Adipose tissue (tissue), 3 donors: ENCODE measurements around the gene DCAF8L1. TPM values are rescaled to one million over a fixed set of nuclear protein-coding genes. Genes with fewer than 3 reads are reported as not detected.
"Not testable (repeated sequence)": the region's sequence is repeated elsewhere in the genome, so short reads cannot be mapped to it uniquely, and the experiment has no call there.

ENCODE experiments used
- H3K27ac ChIP-seq: one replicate; pipeline ENCODE4 v1.5.1; 2013; ENCODE audit warnings: low read depth, low read length
- WGBS, 3 donors: extraction: QIAGEN DNeasy Blood & Tissue Kit; methylation state at CpG; one replicate each; pipeline ENCODE4 v1.1.7; 2013; 5-methylcytosine and 5-hydroxymethylcytosine counted together
- polyA plus RNA-seq, 3 donors: library from polyadenylated mRNA; stranded (reverse); fragments of 200-250 nt; gene quantifications; one replicate each; pipeline ENCODE4 v1.2.3, GENCODE V29; 2013
- donor health status: healthy with polysubstance abuse.
- donor health status: Bipolar disorder and iron deficiency.
- donor health status: healthy.

DCAF8L1 gene
- polyA plus RNA-seq = not detected

DNA sequence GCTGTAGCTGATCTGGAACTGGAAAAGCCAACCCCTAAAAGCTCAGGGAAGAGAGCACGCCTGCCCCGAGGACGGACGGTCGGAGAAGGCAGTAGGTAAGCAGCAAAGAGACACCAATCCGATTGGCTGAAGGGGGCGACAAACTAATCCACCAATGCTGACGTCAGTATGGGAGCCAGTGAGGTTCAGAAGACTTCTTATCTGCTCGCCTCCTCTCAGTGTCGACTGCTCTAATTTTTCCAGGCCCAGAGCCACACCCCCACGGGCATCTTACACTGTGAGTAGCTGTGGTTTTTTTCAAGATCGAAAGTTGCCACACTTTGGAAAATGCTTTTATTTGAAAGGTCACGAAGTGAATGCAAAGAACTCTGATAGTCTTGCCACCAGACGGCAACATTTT lies at the start of gene DCAF8L1:
Gene DCAF8L1 (minus strand): TSS at position 101 of the 400 bp plus-strand sequence. CDS start 115 bp downstream, outside the sequence.
- H3K27ac ChIP-seq = no peak within 1 kb of the TSS
- WGBS, 3 donors = 84 to 93% (median 92%) methylated on average over 14 of the region's 14 CpGs

DNA sequence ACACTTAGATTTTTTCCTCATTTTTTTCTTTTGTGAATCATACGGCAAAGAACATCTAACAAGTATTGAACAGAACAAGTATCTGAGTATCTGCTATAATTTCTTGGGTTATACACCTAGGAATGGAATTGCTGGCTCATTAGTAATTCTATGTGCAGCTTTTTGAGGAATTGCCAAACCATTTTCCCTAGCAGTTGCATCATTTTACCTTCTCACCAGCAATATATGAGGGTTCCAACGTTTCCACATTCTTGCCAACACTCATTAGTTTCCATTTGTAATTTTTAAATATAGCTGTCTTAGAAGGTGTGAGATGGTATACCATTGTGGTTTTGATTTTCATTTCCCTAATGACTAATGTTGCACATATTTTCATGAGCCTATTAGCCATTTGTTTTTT lies 41.1 kb upstream of the DCAF8L1 start:
- H3K27ac ChIP-seq = no peak overlapping the region
- WGBS, 3 donors = 58 to 75% (median 69%) methylated on average over 2 of the region's 2 CpGs

DNA sequence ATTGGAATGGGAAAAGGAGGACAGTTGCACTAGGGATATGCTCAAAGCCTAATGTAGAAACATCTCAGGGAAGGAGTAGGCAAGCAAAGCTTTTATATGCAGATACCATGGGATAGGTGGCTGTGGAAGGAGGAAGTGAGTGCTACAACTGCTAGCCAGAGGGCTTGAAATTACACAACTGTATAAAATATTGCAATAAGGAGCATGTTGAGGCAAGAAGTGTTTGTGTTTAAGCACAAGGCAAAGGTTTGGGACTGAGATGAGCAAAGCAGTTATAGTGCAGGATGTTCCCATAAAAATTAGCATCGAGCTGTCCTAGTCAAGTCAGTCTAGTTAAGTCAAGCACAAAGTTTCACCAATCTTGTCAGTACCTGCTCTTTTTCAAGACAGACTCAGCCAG lies 35.6 kb upstream of the DCAF8L1 start:
- 55 to 92% (median 59%) methylated on average over 1 of the region's 1 CpG for WGBS, 3 donors
- no peak overlapping the region for H3K27ac ChIP-seq

DNA sequence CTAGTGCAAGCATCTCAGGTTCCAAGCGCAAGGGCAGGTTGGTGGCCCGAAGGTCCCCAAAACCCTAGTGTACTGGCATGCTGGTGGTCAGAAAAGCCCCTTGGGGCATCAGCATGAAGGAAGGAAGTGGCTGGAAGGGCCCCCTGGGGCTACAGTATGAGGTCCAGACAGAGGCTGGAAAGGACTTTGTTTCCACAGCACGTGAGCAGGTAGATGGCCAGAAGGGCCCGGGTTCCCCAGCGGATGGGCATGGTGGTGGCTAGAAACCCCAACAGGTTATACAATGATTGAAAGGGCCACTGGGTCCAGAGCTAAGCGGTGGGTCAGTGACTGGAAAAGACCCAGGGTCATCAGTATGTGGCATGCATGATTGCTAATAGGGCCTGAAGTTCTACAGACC lies 34.7 kb upstream of the DCAF8L1 start:
- WGBS, 3 donors = 87 to 98% (median 97%) methylated on average over 6 of the region's 6 CpGs
- no peak overlapping the region for H3K27ac ChIP-seq

DNA sequence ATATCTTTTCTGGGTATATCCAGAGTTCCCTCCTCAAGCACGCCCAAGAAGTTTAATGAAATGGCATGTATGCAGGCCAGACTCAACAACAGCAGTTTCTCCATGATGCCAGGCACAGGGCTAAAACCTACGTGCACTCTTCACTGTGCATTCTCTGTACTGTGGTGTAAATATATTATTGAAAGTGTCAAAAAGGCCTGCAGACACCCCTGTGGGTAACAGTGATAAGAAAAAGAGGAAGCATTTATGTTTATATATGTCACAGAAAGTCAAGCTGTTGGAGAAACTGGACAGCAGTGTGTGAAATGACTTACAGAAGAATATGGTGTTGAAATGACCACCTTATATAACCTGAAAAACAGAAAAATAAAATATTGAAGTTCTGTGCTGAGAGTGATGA lies 29.6 kb upstream of the DCAF8L1 start:
- H3K27ac ChIP-seq = no peak overlapping the region
- 41 to 75% (median 48%) methylated on average over 2 of the region's 2 CpGs for WGBS, 3 donors

DNA sequence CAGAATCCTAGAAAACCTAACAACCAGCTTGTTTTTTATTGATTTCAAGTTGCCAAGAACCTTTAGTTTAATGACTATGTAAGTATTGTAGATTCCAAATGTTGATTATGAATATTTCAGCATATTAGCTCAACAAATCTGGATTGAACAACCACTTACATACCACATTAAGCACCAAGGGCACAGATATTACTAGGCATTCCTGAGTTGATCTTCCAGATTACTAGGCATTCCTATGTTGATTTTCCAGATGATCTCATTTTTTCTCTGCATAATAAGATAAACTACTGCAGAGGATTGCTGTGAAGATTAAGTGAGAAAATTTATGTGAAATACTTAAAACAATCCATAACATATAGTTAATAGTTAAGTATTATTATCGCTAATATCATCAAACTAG lies 17.4 kb upstream of the DCAF8L1 start:
- WGBS, 3 donors = 94 to 95% (median 94%) methylated on average over 1 of the region's 1 CpG
- no peak overlapping the region for H3K27ac ChIP-seq

DNA sequence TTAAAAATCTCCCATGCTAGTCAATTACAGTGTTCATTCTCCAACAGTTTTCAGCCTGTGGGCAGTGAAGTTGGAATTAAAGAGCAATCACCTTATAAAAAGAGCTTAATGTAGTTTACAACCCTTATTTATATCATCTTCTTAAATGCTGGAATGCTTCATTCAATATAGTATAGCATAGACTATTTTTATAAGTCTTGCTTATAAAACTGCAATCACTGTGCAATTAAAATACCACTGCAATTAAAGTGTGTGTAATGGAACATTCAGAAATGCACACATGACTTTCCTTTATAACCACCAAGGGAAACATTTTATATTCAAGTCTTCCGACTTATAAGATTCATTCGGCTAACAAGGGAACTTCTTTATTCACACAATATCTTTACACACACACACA lies 16.4 kb upstream of the DCAF8L1 start:
- no peak overlapping the region for H3K27ac ChIP-seq
- 87 to 91% (median 90%) methylated on average over 2 of the region's 2 CpGs for WGBS, 3 donors

DNA sequence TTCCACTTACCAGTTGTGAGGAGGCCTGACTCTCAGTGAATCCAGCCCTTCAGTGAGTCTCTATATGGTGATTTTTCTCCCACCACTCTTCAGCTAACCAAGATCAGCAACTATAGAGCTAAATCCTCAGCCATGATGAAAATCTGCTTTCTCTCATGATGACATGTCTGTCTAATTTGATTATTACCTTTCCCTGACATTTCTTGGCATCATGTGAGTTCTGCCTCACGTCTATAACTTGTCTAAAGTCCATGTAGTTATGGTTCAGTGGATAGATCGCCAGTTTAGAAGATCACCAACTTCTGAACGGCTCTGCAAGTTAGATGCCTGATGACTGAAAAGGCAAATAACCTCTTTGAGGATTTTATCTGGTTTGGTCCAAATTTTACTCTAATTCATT lies 14.9 kb upstream of the DCAF8L1 start:
- 57 to 98% (median 86%) methylated on average over 3 of the region's 3 CpGs for WGBS, 3 donors
- H3K27ac ChIP-seq = no peak overlapping the region

DNA sequence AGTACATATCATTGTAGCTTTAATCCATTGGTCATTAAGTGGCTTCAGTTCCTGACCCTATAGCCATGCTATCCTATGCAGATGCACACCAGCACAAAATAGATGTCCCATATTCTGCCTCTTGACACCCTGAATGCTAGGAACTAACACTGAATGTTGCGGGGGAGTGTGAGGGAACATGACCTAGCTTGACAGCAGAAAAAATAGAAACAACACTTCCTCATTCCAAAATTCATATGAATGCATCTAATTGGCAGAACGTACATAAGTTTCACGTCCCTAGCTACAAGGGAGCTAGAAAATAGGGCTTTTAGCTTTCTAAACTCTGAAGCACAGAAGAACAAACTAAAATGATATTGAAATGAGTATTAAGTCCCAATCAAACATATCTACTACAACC lies 14.4 kb upstream of the DCAF8L1 start:
- no peak overlapping the region for H3K27ac ChIP-seq
- 70% methylated on average over 3 of the region's 3 CpGs for WGBS, 3 donors

DNA sequence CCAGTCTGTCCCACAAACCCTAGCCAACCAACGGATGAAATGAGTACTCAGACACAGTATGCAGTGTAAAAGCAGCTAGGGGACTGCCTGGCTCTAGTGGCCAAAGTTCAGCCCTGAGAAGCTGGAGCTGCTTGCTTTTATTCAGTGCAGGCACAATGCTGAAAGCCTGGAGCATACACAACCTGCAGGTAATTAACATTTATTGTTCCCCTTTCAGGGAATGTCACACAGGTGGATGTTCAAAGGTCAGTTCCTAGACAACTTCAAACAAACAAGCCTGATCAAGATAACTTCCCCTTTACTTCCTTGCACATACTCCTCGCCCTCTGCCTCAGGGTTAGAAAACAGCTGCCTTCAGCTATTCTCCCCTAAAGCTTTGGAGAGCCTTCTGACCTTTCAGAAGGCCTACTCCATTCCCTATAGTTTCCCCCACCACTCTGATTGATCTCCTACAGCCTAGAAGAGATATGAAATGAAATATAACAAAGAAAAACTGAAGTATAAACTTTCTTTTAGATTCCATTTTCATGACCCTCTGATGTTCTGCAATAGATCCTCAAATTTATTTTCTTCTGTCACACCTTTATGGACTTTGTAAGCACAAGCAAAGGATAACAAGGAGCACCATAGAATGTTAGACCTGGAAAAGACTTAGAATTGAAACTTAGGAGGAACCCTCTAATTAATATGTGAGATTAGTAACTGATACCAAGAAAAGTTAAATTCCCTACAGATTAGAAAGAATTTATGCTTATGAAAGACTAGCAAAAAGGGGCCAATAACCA lies 6.8 kb upstream of the DCAF8L1 start:
- WGBS, 3 donors = 9 to 55% (median 24%) methylated on average over 2 of the region's 2 CpGs
- H3K27ac ChIP-seq = no peak overlapping the region

DNA sequence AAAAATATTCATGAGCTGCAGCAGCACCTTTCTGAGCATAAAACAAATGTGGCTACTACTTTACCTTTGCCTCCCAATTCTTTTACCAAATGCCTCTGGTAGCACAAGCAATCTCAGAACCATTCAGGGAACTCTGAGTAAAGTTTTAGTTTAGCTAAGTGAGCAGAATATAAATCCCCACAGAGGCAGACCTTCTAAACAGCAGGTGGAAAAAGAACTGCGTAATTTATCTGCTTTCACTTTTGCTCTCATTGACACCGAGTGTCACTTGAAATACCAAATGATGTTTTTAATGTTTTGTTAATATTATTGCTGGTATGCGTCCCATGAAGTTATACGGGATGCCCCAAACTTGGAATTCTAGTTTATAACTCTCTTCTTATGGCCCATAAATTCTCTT lies 4.3 kb downstream of the DCAF8L1 start:
- not testable (repeated sequence) for H3K27ac ChIP-seq
- WGBS, 3 donors = 87 to 90% (median 88%) methylated on average over 4 of the region's 4 CpGs

DNA sequence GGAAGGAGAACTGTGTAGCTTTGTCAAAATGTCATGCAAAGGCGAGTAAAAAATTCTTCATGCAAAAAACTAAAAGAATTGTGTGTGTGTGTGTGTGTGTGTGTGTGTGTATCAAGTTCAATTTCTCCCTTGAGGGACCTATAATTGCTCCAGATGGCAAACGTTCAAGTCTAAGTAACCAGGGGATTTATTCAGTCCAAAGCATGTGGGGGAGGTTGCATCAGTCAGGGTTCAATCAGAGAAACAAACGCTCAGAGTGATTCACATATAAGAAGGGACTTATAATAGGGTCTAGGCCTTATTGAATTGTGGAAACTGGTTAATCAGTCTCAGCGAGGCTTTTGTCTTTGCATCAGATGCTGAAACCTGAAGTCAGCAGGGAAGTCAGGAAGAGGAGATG lies 5.0 kb downstream of the DCAF8L1 start:
- no peak overlapping the region for H3K27ac ChIP-seq
- 44 to 54% (median 52%) methylated on average over 4 of the region's 4 CpGs for WGBS, 3 donors

DNA sequence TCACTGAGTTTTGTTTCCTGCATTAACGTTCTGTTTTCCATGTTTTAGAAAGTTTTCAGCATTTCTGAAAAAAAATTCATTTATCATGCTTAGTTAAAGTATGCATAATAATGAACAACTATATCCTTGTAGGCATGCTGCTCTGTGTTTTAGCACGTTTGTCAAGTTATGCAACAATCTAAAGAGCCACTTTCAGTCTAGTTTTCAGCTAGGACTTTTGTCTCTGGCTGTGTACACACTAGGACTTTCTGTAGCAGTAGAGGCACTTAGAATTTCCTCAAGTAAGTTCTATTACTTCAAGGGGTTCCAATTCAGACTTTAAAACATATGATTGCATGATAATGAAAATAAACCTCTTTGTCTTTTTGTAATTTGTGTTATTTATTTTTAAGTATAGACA lies 12.4 kb downstream of the DCAF8L1 start:
- 33 to 47% (median 41%) methylated on average over 2 of the region's 2 CpGs for WGBS, 3 donors
- no peak overlapping the region for H3K27ac ChIP-seq

DNA sequence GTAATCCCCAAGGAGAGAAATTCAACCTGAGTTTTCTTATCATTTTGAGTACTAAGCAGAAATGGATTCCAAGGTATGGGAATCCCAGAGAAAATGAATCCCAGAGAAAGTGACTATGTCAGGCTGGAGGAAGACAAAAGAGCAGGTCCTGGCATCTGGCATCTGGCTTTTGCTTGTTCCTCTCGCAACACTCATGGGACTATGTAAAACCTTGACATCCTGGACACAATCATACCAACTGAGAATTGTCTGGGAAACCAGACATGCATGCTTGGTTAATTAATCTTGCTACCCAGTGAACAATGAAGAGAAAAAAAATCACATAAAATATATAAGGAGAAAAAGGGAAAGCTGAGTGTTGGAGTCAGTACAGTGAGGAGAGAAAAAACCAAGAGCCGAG lies 12.9 kb downstream of the DCAF8L1 start:
- no peak overlapping the region for H3K27ac ChIP-seq
- 56 to 67% (median 67%) methylated on average over 2 of the region's 2 CpGs for WGBS, 3 donors

DNA sequence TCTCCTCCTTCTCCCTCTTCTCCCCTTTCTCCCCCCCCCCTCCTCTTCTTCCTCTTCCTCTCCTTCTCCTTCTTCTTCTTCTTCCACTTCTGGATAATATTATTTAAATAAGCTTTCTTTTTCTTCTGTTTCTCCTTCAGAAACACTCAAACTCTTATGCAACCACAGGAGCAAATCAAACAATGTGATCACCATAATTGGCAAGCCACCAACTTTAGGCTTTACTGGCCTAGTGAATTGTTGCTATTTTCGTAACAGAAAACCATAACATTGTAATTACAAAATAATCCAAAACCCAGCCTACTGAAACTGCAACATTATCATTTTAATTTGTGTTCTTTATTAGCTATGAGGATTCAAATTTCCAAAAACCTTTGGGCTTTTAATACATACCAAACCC lies 14.3 kb downstream of the DCAF8L1 start:
- H3K27ac ChIP-seq = no peak overlapping the region
- WGBS, 3 donors = 26 to 42% (median 40%) methylated on average over 1 of the region's 1 CpG

DNA sequence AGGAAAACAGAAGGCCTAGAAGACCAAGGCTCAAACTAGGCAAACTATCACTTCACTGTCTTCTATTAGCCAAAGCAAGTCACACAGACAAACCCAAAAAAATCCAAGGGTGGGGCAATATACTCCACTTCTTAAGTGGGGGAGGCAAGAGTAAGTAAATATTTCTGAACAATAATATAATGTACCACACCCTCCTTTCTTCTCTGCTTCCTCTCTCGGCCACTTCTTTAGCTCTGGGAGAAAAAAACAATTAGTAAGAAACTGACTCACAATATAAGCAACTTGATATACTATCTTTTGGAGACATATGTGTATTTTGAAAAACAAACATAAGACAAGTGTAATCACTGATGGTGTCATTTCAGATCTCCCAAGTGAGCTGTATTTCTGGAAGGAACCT lies 14.8 kb downstream of the DCAF8L1 start:
- WGBS, 3 donors = 37 to 75% (median 48%) methylated on average over 1 of the region's 1 CpG
- H3K27ac ChIP-seq = no peak overlapping the region

DNA sequence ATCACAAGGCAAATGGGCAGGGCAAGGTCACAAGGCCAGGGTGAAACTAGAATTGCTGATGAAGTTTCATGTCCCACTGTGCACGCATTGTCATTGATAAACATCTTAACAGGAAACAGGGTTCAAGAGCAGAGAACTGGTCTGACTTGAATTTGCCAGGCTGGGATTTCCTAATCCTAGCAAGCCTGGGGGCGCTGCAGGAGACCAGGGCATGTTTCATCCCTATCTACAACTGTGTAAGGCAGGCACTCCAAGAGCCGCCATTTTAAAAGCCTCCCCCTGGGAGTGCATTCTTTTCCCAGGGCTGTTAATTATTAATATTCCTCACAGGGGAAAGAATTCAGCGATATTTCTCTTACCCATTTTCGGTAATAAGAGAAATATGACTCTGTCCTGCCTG lies 15.9 kb downstream of the DCAF8L1 start:
- H3K27ac ChIP-seq = not testable (repeated sequence)
- 78 to 94% (median 89%) methylated on average over 5 of the region's 5 CpGs for WGBS, 3 donors

DNA sequence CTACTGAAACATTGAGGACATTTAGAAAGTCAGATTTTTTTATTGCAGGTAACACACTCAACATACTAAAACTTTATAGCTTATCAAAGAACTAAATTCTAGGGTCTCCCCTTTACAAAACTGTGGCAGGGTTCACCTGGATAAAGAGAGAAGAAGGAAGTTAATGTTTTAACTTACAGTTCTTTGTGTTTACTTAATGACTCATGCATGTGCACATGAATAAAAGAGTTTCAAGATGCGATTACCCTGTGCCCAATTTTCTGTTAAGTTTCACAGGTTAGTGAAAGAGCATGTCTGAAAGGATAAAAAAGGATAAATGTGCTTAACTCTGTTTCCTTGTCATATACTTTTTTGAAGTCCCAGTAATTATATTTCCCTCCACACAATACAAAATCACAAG lies 16.8 kb downstream of the DCAF8L1 start:
- H3K27ac ChIP-seq = no peak overlapping the region
- 11 to 78% (median 64%) methylated on average over 1 of the region's 1 CpG for WGBS, 3 donors

DNA sequence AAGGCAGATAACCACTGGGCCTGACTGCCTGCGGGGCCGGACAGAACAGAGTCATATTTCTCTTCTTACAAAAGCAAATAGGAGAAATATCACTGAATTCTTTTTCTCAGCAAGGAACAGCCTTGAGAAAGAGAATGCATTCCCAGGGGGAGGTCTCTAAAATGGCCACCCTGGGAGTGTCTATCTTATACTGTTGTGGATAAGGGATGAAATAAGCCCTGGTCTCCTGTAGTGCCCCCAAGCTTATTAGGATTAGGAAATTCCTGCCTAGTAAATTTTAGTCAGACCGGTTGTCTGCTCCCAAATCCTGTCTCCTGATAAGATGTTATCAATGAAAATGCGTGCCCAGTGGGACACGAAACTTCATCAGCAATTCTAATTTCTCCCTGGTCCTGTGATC lies 20.8 kb downstream of the DCAF8L1 start:
- 91 to 100% (median 95%) methylated on average over 5 of the region's 5 CpGs for WGBS, 3 donors
- H3K27ac ChIP-seq = not testable (repeated sequence)

DNA sequence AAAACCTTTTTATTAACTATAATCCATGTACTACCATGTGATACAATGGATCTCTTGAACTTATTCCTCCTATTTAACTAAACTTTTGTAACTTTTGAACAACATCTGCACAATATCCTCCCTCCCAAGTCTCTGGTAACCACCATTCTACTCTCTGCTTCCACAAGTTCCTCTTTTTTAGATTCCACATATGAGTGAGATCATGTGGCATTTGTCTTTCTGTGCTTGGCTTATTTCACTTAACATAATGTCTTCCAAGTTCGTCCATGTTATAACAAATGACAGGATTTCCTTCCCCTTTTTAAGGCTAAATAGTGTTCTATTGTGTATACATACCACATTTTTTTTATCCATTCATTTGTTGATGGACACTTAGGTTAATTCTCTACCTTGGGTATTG lies 28.1 kb downstream of the DCAF8L1 start:
- 16 to 59% (median 34%) methylated on average over 1 of the region's 1 CpG for WGBS, 3 donors
- H3K27ac ChIP-seq = no peak overlapping the region
